PC-9 (cell line): Measurements from ENCODE around the gene IL21. TPM values are rescaled to one million over a fixed set of nuclear protein-coding genes. Genes with fewer than 3 reads are reported as not detected.

ENCODE experiments used
- BruUV-seq: library from RNA; stranded (reverse); fragments of 400-500 nt; replicated peaks from 2 replicates; lab custom pipeline; 2021; lab: Mats Ljungman, UMichigan
- CTCF ChIA-PET: fragments of 300-600 bp; sonication (Branson Sonifier 250); formaldehyde crosslinking; loops from one replicate; lab custom pipeline; 2022; ENCODE audit warnings: antibody characterized with exemption; lab: Charles Lee
- POLR2A ChIA-PET: fragments of 300-600 bp; sonication (Branson Sonifier 250); formaldehyde crosslinking; loops from one replicate; lab custom pipeline; 2022; ENCODE audit warnings: antibody characterized with exemption; ENCODE audit not compliant: unreplicated experiment; lab: Charles Lee
- DNase-seq, 2 experiments: peaks; one replicate each; pipeline versions ENCODE4 v3.0.0 to v3.0.0-alpha.2; 2015 to 2022; ENCODE audit warnings: mixed read lengths in 1 of 2
- H2AFZ ChIP-seq: fragments of 200-600 bp; sonication (generic); 2 replicates; pipeline ENCODE4 v1.8.1; 2017; ENCODE audit warnings: antibody characterized with exemption
- H3F3A ChIP-seq: fragments of 200-600 bp; sonication (generic); 2 replicates; pipeline ENCODE4 v1.8.1; 2017; ENCODE audit warnings: antibody characterized with exemption, mild to moderate bottlenecking, low read depth; ENCODE audit not compliant: insufficient read depth
- H3K27ac ChIP-seq: fragments of 200-600 bp; sonication (generic); 2 replicates; pipeline ENCODE4 v1.6.1; 2016; ENCODE audit warnings: mixed run types
- H3K27me3 ChIP-seq: fragments of 200-600 bp; sonication (generic); 2 replicates; pipeline ENCODE4 v1.6.1; 2016; ENCODE audit warnings: low read depth, mixed run types; ENCODE audit not compliant: insufficient read depth
- H3K36me3 ChIP-seq: fragments of 200-600 bp; sonication (generic); 2 replicates; pipeline ENCODE4 v1.6.1; 2016; ENCODE audit warnings: low read depth, mixed run types
- H3K4me1 ChIP-seq: fragments of 200-600 bp; sonication (generic); replicated peaks from 2 replicates; pipeline ENCODE4 v1.6.1; 2016; ENCODE audit warnings: mixed run types; ENCODE audit not compliant: insufficient read depth
- H3K4me2 ChIP-seq: fragments of 200-600 bp; sonication (generic); 2 replicates; pipeline ENCODE4 v1.6.1; 2017; ENCODE audit warnings: mixed run types
- H3K4me3 ChIP-seq: fragments of 200-600 bp; sonication (generic); 2 replicates; pipeline ENCODE4 v1.6.1; 2016; ENCODE audit warnings: mixed run types
- H3K79me2 ChIP-seq: fragments of 200-600 bp; sonication (generic); 2 replicates; pipeline ENCODE4 v1.6.1; 2017; ENCODE audit warnings: low read depth, mixed run types
- H3K9me2 ChIP-seq: fragments of 200-600 bp; sonication (generic); 2 replicates; pipeline ENCODE4 v1.8.1; 2017; ENCODE audit warnings: mild to moderate bottlenecking; ENCODE audit not compliant: insufficient read depth
- H3K9me3 ChIP-seq: fragments of 200-600 bp; sonication (generic); 2 replicates; pipeline ENCODE4 v1.8.1; 2016; ENCODE audit warnings: low read depth; ENCODE audit not compliant: insufficient read depth
- H4K20me1 ChIP-seq: fragments of 200-600 bp; sonication (generic); 2 replicates; pipeline ENCODE4 v1.8.1; 2017; ENCODE audit not compliant: insufficient read depth
- EZH2 ChIP-seq: fragments of 200-600 bp; sonication (generic); IDR thresholded peaks from 2 replicates; pipeline ENCODE4 v1.8.0; 2017; ENCODE audit warnings: antibody characterized with exemption, low read depth
- intact Hi-C: fragments of 100-400 bp; cut with micrococcal nuclease; formaldehyde crosslinking; loops from one replicate; pipeline ENCODE4 v1.10.0; 2022; ENCODE audit not compliant: unreplicated experiment
- total RNA-seq: library from RNA; stranded (reverse); gene quantifications from 2 replicates; pipeline ENCODE4 v1.2.3, GENCODE V29; 2021
- TF ChIP-seq, protein P1 (sequence below): fragments of 200-600 bp; sonication (generic); conservative IDR thresholded peaks from 2 replicates; pipeline ENCODE4 v1.6.1; 2017; ENCODE audit warnings: mixed run types, antibody characterized with exemption, mild to moderate bottlenecking, moderate library complexity

Gene IL21
- total RNA-seq, 1 experiment from 2014 or later: not detected

DNA sequence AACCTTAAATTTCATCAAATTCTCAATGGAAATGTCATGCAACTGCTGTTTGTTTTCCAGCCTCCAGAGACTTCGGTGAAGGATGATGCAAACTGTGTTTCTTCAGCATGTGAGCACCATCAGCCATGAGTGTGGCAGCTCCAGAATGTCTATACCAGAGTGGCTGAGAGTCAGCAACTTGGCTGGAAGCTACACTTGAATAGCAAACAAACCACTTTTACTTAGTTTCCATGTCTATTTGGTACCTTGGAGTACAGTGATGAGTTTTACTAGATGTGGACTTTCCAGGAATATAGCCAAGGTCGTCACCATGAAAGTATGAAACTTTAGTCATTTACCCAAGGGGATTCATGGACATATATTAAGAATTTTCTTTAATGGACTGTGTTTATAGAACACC is 4.3 kb upstream of the IL21 start:
- intact Hi-C loops: no loop called here
- H3K27me3 ChIP-seq: no peaks in the 10 kb centered on the region
- H3K4me2 ChIP-seq: no peak overlapping the region
- H4K20me1 ChIP-seq: no peaks in the 10 kb centered on the region
- TF ChIP-seq, protein P1, sequence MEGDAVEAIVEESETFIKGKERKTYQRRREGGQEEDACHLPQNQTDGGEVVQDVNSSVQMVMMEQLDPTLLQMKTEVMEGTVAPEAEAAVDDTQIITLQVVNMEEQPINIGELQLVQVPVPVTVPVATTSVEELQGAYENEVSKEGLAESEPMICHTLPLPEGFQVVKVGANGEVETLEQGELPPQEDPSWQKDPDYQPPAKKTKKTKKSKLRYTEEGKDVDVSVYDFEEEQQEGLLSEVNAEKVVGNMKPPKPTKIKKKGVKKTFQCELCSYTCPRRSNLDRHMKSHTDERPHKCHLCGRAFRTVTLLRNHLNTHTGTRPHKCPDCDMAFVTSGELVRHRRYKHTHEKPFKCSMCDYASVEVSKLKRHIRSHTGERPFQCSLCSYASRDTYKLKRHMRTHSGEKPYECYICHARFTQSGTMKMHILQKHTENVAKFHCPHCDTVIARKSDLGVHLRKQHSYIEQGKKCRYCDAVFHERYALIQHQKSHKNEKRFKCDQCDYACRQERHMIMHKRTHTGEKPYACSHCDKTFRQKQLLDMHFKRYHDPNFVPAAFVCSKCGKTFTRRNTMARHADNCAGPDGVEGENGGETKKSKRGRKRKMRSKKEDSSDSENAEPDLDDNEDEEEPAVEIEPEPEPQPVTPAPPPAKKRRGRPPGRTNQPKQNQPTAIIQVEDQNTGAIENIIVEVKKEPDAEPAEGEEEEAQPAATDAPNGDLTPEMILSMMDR: no peak
- TF ChIP-seq EZH2: no peak
- no peaks in the 10 kb centered on the region for H3K4me1 ChIP-seq
- no peaks in the 10 kb centered on the region for H3F3A ChIP-seq
- H2AFZ ChIP-seq: no peak overlapping the region
- no TSS peak for BruUV-seq
- H3K9me3 ChIP-seq: no peaks in the 10 kb centered on the region
- no peaks in the 10 kb centered on the region for H3K9me2 ChIP-seq
- H3K4me3 ChIP-seq: no peak overlapping the region
- H3K27ac ChIP-seq: no peak overlapping the region
- POLR2A ChIA-PET: no interaction called here
- CTCF ChIA-PET: no interaction called here
- H3K36me3 ChIP-seq: no peaks in the 10 kb centered on the region
- DNase-seq: no peak
- no peaks in the 10 kb centered on the region for H3K79me2 ChIP-seq

DNA sequence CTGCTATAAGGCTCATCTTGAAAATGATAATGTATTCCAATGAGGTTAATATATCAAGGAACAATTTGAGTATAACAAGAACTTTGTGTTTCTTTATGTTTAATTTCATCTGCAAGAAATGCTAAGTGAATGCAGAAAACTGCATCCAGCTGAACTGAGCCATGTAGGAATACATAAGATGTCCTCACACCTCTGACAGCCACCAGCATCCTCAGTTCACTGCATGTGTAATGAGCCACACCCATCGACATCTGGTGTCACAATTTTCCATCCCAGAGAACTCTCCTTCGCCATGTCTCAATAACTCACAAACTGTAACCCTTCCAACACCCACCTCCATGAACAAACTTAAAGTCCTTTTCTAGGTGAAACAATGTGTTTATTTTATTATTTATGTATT is 3.3 kb upstream of the IL21 start:
- Histone ChIP-seq H4K20me1 (no peaks in the 10 kb centered on the region), H3K4me2 (no peak overlapping the region), H3F3A (no peaks in the 10 kb centered on the region), H2AFZ (no peak overlapping the region), H3K4me3 (no peak overlapping the region), H3K9me3 (no peaks in the 10 kb centered on the region), H3K4me1 (no peaks in the 10 kb centered on the region), H3K27me3 (no peaks in the 10 kb centered on the region), H3K27ac (no peak overlapping the region), H3K79me2 (no peaks in the 10 kb centered on the region), H3K9me2 (no peaks in the 10 kb centered on the region), H3K36me3 (no peaks in the 10 kb centered on the region)
- ChIA-PET CTCF (no interaction called here), POLR2A (no interaction called here)
- DNase-seq: no peak
- intact Hi-C loops: no loop called here
- TF ChIP-seq, protein P1: no peak
- TF ChIP-seq EZH2: no peak
- no TSS peak for BruUV-seq

DNA sequence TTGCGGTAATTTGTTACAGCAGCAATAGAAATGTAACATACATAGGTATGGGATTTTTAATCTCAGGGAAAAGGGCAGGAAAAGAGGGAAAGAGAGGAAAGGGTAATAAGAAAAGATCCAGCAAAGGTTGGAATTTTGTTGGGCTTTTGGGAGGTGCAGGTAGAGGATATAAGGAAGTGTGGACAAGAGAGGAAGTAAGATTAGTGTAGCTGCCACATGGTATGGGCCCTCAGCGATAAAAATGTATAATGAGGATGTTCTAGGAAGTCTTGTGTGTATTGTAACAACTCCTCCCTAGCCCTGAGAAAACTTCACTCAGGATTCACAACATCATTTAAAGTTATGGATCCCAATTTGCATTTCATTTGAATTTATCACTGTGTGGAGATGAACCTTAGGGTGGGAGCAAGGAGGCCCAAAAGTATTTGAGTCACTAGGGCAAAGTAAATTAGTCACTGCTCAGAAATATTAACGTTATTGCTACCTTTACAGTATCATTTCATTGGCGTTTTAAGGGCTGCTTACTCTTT is 2.8 kb upstream of the IL21 start:
- CTCF ChIA-PET: no interaction called here
- no peaks in the 10 kb centered on the region for H3F3A ChIP-seq
- DNase-seq: no peak
- H3K36me3 ChIP-seq: no peaks in the 10 kb centered on the region
- H3K4me2 ChIP-seq: no peak overlapping the region
- no peaks in the 10 kb centered on the region for H3K27me3 ChIP-seq
- H3K9me3 ChIP-seq: no peaks in the 10 kb centered on the region
- intact Hi-C loops: no loop called here
- POLR2A ChIA-PET: no interaction called here
- no peaks in the 10 kb centered on the region for H3K9me2 ChIP-seq
- H4K20me1 ChIP-seq: no peaks in the 10 kb centered on the region
- TF ChIP-seq, protein P1: no peak
- TF ChIP-seq EZH2: no peak
- BruUV-seq: no TSS peak
- no peak overlapping the region for H2AFZ ChIP-seq
- H3K79me2 ChIP-seq: no peaks in the 10 kb centered on the region
- no peak overlapping the region for H3K27ac ChIP-seq
- no peaks in the 10 kb centered on the region for H3K4me1 ChIP-seq
- H3K4me3 ChIP-seq: no peak overlapping the region
